Measurements from ENCODE around the gene ATP5ME.

DNA sequence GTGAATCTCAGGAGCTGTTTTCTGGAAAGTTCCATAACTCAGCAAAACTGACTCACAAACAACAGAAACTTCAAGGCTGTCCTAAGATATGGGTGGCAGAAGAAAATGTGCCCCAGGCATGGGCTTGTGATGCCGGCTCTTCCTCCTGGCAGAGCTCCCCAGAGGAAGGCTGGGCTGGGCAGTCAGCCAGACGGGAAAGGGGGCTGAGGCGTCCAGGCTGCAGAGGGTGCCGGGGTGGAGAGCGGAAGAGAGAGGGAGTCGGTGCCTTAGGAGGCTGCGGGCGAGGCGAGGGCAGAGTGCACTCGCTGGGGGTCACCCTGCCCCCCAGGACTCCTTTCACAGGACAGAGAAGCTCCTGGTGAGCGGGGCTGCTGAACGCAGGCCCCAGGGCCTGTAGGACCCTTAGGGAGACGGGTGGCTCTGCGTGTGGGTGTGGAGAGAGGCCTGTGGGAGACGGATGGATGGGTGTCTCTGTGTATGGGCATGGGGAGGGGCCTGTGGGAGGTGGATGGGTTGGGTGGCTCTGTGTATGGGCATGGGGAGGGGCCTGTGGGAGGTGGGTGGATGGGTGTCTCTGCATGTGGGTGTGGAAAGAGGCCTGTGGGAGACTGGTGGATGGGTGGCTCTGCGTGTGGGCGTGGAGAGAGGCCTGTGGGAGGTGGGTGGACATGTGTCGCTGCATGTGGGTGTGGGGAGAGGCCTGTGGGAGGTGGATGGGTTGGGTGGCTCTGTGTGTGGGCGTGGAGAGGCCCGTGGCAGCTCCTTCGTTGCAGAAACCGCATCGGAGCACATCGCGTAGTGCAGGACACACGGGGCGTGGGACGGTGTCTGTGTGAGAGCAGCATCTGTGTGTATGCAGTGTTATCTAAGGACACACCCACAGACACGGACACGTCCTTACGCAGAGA is 47.4 kb upstream of the ATP5ME start:
- TF ChIP-seq, protein P1, sequence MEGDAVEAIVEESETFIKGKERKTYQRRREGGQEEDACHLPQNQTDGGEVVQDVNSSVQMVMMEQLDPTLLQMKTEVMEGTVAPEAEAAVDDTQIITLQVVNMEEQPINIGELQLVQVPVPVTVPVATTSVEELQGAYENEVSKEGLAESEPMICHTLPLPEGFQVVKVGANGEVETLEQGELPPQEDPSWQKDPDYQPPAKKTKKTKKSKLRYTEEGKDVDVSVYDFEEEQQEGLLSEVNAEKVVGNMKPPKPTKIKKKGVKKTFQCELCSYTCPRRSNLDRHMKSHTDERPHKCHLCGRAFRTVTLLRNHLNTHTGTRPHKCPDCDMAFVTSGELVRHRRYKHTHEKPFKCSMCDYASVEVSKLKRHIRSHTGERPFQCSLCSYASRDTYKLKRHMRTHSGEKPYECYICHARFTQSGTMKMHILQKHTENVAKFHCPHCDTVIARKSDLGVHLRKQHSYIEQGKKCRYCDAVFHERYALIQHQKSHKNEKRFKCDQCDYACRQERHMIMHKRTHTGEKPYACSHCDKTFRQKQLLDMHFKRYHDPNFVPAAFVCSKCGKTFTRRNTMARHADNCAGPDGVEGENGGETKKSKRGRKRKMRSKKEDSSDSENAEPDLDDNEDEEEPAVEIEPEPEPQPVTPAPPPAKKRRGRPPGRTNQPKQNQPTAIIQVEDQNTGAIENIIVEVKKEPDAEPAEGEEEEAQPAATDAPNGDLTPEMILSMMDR (IDR thresholded peaks at IDR 0.05; ENCODE audit: insufficient read depth, low read length, poor library complexity, severe bottlenecking) = no peak
- TF ChIP-seq EZH2phosphoT487 (conservative IDR thresholded peaks at IDR 0.05; ENCODE audit: low read length) = no peak

Data from SU-DHL-6 (cell line).